OCI-M2 (cell line): ENCODE measurements around the gene PLCL2.
"Not testable (repeated sequence)": the region's sequence is repeated elsewhere in the genome, so short reads cannot be mapped to it uniquely, and the experiment has no call there.

Source experiments
- DNase-seq: peaks from one replicate; lab custom pipeline; 2025; ENCODE audit not compliant: unreplicated experiment; lab: John Stamatoyannopoulos, UW

PLCL2 gene

GRCh38 chr3:17111586-17111985, 226.8 kb downstream of the PLCL2 start:
- DNase-seq, result no peak

DNA sequence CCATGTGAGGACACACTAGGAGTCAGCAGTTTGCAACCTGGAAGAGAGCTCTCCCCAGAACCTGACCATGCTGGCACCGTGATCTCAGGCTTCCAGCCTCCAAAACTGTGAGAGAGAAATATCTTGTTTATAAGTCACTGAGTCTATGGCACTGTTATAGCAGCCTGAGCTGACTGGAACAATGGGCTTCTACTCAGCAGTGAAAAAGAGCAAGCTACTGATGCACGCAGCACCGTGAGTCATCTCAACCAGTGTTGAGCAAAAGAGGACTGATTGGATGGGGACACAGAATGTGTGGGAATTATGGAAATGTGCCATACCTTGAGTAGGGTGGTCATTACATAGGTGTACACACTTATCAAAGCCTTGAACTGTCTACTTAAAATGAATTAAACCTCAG, 230.4 kb downstream of the PLCL2 start:
- no peak for DNase-seq

GRCh38 chr3:17116007-17116600, 231.3 kb downstream of the PLCL2 start:
- DNase-seq, result no peak

GRCh38 chr3:17118771-17119170, 234.0 kb downstream of the PLCL2 start:
- DNase-seq, result no peak

DNA sequence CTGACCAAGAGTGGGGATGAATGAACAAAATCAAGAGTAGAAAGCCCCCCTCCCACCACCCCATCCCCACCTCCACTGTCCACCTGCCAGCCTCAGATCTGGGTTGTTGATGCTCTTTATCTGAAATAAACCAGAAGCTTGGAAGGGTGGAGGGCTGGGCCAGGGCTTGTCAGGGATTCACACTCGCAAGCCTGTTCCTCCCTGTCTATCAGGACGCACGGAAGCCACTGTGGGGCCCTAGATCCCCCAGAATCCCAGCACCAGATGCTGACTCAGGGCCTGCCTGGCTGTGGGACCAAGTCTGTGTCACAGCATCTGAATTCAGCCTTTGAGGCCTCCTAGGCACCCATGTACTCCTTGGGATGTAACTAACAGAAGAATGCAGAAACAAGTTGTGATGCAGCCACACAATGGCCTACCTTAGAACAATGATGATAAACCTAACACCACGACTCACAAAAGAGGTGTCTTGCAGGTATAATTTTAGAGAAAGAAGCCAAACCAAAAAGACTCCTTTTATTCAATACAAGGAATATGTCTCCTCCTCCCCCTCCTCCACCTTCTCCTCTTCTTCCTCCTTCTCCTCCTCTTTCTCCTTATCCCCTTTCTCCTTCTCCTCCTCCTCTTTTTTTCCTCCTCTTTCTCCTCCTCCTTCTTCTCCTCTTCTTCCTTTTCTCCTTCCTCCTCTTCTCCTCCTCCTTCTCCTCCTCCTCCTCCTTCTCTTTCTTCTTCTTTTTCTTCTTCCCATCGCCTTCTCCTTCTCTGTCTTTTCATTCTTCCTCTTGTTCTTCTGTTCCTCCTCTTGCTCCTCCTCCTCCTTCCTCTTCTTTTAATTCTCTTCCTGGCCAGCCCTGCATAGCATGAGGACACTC, 234.7 kb downstream of the PLCL2 start:
- no peak for DNase-seq

GRCh38 chr3:17120115-17120514, 235.4 kb downstream of the PLCL2 start:
- DNase-seq, result no peak

DNA sequence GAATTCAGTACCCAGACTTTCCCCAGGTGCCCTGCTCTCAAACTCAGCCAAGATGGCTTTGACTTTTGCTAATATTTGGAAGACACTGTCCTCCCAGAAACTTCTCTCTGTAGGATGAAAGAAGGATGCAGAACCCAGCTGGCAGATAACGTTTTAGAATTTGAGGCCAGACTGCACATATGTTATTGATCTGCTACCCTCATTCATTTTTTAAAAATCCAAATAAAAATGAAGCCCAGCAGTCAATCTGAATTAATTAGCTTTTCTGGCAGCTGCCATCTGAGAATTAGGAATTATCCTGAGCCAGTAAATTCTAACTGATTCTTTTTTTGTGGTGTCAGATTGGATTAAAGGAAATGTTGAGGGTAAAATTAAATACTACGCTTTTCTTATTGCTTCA, 236.6 kb downstream of the PLCL2 start:
- DNase-seq, result no peak

DNA sequence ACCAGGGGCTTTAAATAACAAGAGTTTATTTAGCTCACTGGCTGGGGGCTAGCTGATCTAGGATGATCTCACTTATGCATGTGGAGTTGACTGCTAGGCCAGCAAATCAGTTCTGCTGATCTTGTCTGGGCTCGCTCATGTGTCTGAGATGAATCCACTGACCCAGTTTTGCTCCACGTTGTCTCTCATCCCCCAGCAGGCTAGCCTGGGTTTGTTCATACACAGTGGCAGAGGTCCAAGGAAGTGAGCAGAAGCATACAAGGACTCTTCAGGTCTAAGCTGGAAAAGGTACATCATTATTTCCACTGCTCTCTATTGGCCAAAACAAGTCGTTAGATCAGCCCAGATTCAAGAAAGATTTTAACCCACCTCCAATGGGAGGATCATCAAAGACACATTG, 238.0 kb downstream of the PLCL2 start:
- no peak for DNase-seq

- no peak for DNase-seq
Observed at GRCh38 chr3:17125738-17126442, 241.1 kb downstream of the PLCL2 start.

DNA sequence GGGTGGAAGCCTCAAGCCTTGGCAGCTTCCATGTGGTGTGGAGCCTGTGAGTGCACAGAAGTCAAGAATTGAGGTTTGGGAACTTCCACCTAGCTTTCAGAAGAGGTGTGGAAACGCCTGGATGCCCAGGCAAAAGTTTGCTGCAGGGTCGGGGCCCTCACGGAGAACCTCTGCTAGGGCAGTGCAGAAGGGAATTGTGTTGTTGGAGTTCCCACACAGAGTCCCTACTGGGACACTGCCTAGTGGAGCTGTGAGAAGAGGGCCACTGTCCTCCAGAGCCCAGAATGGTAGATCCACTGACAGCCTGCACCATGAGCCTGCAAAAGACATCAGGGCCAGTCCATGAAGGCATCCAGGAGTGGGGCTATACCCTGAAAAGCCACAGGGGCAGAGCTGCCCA, 243.9 kb downstream of the PLCL2 start:
- DNase-seq, result not testable (repeated sequence)

- DNase-seq, result no peak
Observed at GRCh38 chr3:17129556-17129955, 244.8 kb downstream of the PLCL2 start.

GRCh38 chr3:17130956-17131355, 246.2 kb downstream of the PLCL2 start:
- DNase-seq, result no peak

GRCh38 chr3:17132286-17133115, 247.7 kb downstream of the PLCL2 start:
- DNase-seq, result no peak

DNA sequence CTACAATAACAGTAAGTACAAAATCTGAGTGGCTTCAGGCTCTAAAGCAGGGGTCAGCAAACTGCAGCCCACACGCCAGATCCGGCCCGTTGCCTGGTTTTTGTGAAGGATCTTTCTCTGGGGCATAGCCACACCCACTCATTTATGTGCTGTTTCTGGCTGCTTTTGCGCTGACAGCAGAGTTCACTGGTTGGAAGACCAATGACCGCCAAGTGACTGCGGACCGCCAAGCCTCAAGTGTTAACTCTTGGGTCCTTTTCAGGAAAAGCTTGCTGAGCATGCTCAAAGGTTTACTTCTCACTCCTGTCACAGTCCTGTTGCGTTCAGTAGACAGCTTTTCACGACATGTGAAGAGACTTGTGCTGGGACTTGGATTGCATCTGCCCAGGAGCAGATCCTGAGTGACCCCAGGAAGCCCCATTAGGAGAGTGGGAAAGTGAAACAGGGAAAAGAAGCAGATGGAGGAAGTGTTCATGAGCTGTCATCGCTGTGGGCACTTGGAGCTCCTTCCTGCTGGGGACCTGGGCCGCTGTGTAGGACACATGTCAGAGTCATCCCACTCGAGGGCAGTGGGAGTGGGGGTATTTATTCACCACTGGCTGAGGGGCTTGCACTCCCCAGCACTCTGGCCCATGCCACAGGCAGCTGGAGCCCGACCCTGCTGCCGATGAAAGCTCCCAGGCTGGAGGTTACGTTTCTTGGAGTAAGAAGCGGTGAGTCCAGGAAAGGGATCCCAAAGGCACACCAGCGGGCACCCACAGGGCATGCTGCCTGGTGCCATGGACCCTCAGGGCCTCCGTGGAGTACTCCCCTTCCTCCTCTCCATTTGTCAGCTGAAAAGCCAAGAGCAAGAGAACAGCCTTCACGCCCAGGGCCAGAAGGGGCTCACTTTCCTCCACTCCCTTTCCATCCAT, 249.1 kb downstream of the PLCL2 start:
- DNase-seq, result no peak

- DNase-seq, result no peak
Observed at GRCh38 chr3:17135696-17136095, 250.9 kb downstream of the PLCL2 start.

DNA sequence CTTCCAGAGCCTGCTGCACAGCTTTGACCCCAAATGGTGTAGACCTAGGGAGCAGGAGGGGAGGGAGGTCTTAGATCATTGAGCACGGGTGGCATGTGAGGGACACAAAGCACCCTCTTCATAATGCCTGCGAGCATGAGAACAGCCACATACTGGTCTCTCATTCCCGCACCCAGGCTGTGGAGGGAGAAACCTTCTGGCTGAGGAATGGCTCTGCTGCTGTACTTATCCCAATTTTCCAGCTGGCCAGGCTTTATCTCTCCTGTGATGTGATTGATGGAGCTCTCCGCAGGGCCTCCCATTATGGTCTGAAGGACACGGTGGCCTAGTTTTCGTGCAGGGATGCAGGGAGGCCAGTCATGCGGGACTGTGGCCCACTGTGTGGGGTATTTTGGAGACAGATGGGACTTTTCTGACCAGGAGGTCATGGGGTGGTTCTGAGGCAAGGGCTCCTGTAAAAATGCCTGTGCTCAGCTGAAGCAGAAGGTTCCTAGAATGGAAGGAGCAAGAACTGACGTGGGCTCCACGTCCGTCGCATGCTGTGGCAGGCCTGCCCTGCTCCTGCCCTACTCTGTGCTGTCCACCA, 251.5 kb downstream of the PLCL2 start:
- no peak for DNase-seq

GRCh38 chr3:17137321-17137826, 252.6 kb downstream of the PLCL2 start:
- DNase-seq, result no peak

GRCh38 chr3:17138246-17139039, 253.7 kb downstream of the PLCL2 start:
- no peak for DNase-seq
